ENCODE results near the gene FST.

GRCh38 chr5:53433026-53433425, 47.4 kb upstream of the FST start:
- TF ChIP-seq, protein P1, sequence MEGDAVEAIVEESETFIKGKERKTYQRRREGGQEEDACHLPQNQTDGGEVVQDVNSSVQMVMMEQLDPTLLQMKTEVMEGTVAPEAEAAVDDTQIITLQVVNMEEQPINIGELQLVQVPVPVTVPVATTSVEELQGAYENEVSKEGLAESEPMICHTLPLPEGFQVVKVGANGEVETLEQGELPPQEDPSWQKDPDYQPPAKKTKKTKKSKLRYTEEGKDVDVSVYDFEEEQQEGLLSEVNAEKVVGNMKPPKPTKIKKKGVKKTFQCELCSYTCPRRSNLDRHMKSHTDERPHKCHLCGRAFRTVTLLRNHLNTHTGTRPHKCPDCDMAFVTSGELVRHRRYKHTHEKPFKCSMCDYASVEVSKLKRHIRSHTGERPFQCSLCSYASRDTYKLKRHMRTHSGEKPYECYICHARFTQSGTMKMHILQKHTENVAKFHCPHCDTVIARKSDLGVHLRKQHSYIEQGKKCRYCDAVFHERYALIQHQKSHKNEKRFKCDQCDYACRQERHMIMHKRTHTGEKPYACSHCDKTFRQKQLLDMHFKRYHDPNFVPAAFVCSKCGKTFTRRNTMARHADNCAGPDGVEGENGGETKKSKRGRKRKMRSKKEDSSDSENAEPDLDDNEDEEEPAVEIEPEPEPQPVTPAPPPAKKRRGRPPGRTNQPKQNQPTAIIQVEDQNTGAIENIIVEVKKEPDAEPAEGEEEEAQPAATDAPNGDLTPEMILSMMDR (conservative IDR thresholded peaks at IDR 0.05 in 1 of 2, IDR thresholded peaks at IDR 0.05 in 1 of 2; ENCODE audit: low read depth in 1 of 2, low read length in 2 of 2) = no peak
- TF ChIP-seq EZH2 (IDR thresholded peaks at IDR 0.05; ENCODE audit: low read length, missing control alignments) = no peak
